Right hindlimb (tissue), 1 donor: ENCODE measurements around the gene SLC25A42.
A peak's percentile ranks its signal among the peaks of the same experiment; 100 is the strongest.
"Not testable (repeated sequence)": the region's sequence is repeated elsewhere in the genome, so short reads cannot be mapped to it uniquely, and the experiment has no call there.

Experiments used
- DNase-seq: peaks from one replicate; pipeline ENCODE4 v3.0.0-alpha.2; 2018

SLC25A42 gene

DNA sequence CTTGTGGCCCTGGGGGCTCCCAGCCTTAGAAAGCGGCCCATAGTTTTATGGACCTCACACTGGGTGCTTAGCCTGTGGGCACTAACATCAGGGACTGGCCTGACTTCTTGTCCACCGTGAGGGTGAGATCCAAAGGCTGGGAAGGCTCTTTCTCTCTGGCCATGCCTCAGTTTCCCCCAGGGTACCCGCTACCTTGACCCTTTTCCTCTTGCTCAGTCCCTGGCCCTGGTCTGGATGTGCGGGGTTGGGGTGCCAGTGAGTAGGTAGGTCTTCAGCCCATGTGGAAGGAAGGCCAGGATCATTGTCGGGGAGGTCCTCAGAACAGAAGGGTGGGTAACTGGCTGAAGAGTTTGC is 76.1 kb downstream of the SLC25A42 start:
- DNase-seq = no peak

DNA sequence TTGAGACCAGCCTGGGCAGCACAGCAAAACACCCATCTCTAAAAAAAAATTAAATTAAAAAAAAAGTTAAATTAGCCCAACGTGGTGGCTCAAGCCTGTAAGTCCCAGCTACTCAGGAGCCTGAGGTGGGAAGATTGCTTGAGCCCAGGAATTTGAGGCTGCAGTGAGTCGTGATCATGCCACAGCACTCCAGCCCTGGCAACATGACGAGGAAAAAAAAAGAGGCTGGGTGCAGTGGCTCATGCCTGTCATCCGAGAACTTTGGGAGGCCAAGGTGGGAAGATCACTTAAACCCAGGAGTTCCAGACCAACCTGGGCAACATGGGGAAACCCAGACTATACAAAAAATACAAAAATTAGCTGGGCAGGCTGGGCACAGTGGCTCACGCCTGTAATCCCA is 76.7 kb downstream of the SLC25A42 start:
- no peak for DNase-seq

DNA sequence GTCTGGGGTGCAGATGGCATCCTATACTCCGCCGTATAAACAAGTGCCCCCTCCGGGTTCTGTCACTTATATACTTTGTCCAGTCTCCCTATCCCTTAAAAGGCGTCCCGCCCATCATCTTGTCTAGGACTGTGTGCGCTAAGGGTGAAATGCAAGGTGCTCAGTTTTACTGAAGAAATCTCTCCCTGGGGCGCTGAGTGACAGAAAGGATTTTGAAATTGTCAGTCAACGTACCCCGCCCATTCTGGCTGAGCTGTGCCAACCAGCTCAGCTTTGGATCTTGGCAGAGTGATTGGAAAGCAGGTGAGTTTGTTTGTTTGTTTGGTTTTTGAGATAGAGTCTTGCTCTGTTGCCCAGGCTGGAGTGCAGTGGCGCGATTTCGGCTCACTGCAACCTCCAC is 78.6 kb downstream of the SLC25A42 start:
- DNase-seq = no peak

DNA sequence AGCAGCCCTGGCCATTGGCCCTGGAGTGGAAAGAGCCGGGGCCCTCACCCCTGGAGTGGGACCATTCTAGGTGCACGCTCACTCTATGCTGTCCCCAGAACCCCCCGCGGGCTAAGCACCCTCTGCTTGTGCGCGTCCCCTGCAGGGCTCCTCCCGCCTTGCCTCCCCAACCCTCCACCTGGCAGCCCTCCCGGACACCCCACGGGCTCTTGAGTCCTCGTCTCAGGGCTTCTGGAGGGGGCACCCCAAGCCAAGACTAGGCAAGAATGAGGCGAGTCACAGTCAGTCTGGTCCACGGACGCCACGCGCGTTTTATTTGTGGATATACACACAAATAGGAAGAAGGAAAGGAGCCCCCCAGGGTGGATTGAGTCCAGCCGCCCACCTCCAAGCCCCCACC is 81.5 kb downstream of the SLC25A42 start:
- no peak for DNase-seq

DNA sequence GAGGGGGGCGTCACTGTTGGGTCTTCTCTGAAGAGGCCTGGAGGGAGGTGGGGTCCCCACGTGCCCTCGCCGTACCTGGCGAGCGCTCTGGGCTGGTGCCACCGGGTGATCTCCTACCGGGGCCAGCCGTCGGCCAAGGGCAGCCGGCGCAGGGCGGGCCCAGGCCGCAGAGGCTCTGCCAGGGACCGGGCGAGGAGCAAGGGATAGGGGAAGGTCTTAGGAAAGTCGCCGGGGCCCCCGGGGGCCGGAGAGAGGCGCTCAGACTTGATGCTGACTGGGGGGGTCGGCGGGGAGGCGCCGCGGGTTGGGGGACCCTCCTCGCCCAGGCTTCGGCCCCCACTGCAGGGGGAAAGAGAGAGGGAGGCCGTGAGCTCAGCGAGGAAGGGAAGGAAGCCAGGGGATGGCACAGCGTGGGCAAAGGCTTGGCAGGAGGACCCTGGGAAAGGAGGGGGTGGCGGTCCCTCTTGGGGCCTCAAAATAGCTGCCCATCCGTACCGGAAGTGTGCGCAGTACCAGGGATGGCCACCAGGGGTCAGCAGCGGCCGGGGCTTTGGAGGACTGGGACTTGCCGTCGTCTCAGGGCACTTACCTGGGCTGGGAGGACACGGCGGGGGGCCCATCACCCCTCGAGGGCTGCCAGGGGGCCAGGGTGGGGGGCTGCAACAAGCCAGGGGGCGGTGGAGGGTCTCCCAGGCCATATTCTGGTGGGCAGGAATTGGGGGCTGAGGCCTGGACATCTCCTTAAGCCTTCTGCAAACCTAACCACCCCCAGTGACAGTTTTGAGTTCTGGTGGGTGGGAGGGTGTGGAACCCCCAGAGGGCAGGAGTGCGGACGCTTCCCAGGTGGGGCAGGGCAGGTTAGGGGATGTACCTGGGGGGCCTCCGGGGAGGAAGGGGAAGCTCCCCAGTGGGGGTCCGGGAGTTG is 82.2 kb downstream of the SLC25A42 start:
- peak; percentile 83 for DNase-seq

DNA sequence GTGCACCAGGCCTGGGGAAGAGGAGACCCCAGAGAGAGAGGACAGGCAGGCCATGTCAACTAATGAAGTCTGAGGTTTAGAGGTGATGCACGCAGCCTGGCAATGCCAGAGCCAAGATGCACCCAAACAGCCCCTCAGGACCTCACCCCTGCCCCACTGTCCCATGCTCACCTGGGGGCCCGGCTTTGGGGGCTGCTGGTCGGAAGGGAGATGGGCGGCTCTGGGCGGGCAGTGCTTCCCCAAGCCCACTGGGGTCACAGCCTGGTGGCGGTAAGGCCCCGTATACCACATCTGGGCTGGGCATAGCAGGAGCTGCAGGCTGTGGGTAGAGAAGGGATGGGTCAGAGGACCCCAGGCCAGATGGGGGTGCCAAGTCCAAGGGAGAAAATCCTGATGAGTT is 83.1 kb downstream of the SLC25A42 start:
- DNase-seq = no peak

DNA sequence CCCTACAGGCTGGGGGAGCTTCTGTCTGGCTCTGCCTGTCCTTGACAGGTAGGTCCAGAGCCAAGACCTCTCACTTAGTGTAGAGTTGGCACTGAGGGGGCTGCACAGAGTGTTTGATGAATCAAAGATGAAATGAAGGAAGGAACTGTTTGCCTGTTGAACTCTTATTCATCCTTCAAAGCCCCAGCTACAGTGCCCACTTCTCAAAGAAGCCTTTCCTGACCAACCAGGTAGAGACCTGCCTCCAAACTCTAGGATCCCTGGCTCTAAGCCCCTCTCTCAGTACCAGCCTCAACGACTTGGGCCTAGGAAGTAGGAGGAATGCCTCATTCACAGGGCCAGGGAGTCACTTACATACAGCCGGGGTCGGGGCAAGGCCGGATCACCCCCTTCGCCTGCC is 83.5 kb downstream of the SLC25A42 start:
- no peak for DNase-seq

DNA sequence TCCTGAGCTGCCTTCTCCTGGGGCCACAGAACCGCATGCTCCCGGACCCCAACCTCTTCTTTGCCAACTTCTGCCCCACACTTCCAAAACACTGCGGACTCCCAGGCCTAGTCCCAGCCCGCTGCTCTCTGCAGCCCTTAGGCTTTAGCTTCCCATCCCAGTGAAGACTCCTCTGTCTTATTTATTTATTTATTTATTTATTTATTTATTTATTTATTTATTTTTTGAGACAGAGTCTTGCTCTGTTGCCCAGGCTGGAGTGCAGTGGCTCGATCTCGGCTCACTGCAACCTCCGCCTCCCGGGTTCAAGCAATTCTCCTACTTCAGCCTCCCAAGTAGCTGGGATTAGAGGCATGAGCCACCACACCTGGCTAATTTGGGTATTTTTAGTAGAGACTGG is 84.7 kb downstream of the SLC25A42 start:
- not testable (repeated sequence) for DNase-seq

DNA sequence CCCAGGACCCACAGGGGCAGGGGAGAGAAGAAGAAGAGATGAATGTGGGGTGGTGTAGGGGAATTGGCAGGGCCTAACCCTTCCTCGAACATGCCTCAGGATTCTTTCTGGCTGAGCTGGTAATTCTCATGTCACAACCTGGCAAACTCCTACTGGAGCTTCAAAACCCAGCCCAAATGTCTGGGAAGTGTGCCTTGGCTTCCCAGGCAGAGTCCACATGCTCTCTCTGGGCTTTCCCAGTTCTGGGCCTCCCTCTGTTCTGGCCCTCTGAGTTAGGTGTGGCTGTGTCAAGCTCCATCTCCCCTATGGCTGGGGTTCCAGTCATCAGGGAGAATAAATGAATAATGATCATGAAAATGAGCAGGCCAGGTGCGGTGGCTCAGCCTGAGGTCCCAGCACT is 85.6 kb downstream of the SLC25A42 start:
- no peak for DNase-seq

DNA sequence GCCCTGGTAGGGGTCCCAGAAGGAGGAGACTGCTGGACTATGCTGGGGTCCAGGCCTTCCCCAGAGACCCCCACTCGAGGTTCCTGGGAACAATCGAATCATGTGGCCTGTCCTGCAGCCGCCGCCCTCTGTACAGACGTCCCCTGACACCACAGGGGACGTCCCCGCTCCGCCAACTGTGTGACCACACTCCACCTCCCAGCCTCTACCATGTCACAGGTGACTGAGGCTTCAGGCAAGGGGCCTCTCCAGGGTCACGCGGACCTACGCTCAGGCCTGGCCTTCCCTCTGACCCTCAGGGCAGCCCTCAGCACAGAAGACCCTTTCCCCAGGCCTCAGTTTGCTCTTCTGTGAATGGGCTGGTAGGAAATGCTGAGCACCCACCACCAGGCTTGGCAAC is 87.6 kb downstream of the SLC25A42 start:
- DNase-seq = no peak

DNA sequence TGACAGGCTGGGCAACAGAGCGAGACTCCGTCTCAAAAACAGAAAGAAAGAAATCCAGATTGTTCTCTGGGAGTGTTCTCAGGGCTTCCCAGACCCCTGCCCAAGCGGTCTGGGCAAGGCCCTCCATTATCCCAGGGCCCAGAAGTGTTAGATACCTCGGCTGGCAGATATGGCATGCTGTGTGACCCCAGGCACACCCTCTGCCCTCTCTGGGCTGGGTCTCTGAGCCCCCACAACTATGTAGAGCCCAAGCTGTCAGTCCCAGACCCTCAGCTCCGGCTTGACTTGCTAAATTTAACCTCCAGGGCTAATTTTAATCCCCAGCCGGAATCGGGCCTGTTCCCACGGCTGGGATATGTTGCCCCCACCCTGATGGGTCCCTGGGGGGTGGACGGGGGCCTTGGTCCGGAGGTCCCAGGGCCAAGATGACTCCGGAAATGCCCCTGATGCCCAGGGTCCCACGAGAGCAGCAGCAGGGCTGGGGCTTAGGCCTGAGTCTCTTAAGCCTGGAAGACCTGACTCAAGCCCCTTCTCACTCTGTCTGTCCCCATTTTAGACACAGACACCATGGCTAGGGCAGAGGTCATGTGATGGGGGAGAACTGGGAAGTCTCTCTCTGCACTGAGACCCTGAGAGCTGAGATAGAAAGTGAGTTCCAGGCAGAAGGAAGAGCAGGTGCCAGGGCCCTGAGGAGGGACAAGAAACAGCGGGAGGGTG is 89.0 kb downstream of the SLC25A42 start:
- DNase-seq = no peak

DNA sequence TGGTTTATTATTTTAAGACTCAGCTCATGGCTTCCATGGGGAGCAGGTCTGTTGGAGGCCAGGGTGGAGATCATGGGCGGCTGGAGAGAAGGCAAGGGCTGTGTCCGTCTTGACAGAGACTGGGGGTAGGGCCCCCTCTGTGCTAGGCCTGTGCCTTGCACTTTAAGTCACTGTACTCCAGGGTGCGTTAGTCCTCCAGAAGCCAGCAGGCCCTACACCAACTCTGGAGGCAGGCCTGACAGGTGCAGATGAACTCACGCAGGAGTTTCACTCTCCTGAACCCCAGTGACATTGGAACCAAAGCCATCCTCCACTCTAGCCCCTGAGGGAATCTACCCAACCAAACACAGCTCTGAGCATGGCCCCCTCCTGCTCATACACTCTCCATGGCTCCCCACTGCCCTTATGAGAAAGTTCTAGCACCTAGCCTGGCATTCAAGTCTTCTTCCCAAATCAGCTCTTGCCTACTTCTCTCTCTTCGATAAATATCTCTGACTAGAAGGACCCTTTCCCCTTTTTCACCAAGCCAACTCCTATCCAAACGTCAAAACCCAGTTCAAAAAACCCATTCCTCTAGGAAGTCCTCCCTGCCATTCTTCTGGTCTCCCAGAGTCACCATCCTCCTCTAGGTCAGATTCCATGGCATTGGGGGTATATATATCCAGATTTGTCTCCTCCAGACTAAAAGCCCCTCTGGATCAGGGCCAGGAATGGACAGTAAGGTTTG is 91.1 kb downstream of the SLC25A42 start:
- DNase-seq = no peak

DNA sequence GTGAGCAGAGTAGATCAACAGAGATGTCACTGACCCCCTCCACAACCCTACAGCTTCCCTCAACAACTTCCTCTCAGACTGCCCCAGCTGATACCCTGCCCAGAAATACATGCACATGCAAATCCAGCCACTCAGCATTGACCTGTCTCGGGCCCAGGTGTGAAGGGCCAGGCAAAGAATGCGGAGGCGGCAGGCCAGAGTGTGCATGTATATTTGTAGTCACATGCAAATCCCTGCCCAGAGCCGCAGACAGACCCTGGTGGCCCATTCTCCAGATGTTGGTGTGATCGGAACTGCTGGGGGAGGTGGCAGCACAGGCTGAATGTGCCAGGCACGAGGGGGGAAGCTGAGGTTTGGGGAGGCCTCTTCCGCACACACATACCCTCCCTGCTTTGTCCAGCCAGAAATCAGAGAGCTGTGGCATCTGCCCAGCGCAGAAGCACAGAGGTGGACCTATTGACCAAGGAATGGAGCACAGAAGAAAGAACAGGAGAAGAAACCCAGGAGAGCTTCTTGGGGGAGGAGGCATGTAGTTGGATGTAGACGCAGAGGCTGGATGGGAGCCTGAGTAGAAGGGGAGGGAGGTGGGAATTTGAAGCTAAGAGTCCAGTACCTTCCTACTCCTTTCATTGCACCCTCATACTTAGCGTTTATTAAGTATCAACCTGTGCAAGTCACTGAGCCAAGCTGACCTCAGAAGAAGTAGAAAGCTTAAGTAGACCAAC is 91.9 kb downstream of the SLC25A42 start:
- DNase-seq = no peak

DNA sequence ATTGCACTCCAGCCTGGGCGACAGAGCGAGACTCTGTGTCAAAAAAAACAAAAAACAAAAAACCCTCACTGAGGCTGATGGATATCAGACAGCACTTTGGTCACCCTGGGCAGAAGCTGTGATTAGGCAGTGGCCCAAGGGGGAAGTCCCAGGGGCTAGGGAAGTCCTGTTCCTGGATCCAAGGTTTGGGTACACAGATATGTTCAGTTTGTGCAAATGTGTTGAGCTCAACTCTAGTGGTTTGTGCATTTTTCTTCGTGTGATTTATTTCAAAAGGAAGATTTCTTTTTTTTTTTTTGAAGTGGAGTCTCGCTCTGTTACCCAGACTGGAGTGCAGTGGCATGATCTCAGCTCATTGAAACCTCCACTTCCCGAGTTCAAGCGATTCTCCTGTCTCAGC is 94.0 kb downstream of the SLC25A42 start:
- DNase-seq = no peak

DNA sequence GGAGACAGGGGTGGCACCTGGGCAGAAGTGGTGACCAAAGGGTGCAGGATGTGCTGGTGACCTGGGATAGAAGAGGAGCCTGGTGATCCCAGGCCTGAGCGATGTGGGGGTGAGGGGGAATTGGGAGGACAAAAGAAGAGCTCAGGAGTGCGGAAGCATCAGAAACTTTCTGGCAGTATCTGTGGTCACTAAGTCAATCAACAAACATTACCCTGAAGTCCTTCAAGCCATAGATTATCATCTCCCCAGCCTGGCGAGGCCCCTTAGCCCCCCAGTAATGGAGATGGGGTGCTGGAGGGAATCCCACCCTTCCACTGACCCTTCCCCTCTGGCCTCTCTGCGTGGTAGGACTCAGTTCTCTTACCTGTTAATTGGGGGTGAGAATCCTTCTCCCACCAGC is 95.7 kb downstream of the SLC25A42 start:
- DNase-seq = no peak

DNA sequence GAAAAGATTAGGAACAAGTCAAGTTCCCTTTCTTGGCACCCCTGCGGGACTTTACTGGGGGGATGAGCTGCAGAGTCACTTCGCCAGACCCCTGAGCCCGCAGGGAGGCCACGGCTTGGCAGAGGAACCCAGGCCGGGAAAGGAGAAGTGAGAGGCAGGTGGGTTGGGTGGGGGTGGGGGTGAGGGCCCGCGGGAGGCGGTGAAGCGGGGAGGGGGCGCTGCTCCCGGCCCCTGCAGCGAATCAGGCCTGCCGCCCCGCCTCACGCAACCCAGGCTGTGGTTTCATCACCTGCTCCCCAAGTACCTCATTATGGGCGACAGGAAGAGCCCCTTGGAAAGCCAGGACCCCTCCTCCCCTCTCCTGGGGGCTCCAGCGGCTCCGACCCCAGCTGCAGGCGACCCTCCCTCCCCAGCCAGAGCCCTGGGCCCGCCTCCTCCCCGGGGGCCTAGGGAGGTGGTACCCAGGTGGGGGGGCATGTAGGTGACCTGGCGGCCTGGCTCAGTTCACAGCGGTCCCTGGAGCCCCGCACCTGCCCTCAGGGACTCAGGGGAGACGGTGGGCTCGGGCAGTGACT is 96.8 kb downstream of the SLC25A42 start:
- no peak for DNase-seq

DNA sequence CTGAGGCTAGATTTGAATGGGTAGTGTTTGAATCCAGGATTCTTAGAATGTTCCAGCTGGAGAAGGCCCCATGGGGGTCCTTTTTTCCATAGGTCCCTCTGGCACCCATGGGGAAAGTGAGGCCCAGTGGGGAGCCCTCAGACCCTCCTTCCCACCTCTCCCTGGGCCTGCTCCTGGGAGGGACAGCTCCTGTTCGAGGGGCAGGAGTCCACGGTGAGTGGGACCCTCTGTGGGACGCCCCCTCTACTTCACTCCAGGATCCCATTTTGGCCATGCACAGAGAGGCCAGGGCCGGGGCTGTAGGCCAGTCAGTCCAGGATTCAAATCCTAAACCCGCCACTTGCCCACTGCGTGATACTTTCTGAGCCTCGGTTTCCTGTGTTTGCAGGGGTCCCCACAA is 98.7 kb downstream of the SLC25A42 start:
- no peak for DNase-seq
